ENCODE data around the gene EIF4B. TPM values are rescaled to one million over a fixed set of nuclear protein-coding genes. Genes with fewer than 3 reads are reported as not detected.

Gene EIF4B
- total and polyA plus RNA-seq, 2 of the 13 experiments (the other 11 are each of a cell fraction or from before 2014, with no cell fraction given), result 416 to 548 TPM

GRCh38 chr12:53061404-53062010 lies 55.3 kb downstream of the EIF4B start (continued):
- TF ChIP-seq ZNF513 (CRISPR knock-in tag; conservative IDR thresholded peaks at IDR 0.05) (no peak), ZNF205 (CRISPR knock-in tag; IDR thresholded peaks at IDR 0.05) (peak; percentile 55; the same call in 1 of the 2 replicates), TCF12 (IDR thresholded peaks at IDR 0.05) (no peak), TCF12 (CRISPR knock-in tag; IDR thresholded peaks at IDR 0.05) (no peak), MTA3 (CRISPR knock-in tag; IDR thresholded peaks at IDR 0.05) (no peak), TFAP4 (IDR thresholded peaks at IDR 0.05; ENCODE audit: borderline replicate concordance, low read depth) (peak; percentile 92), TFE3 (CRISPR knock-in tag; IDR thresholded peaks at IDR 0.05) (peak; percentile 79; the same call in 1 of the 2 replicates), ATF6 (CRISPR knock-in tag; conservative IDR thresholded peaks at IDR 0.05) (no peak), ZNF576 (CRISPR knock-in tag; IDR thresholded peaks at IDR 0.05) (no peak), ZNF772 (CRISPR knock-in tag; IDR thresholded peaks at IDR 0.05) (no peak), YEATS4 (CRISPR knock-in tag; IDR thresholded peaks at IDR 0.05; ENCODE audit: borderline replicate concordance) (no peak), ZSCAN29 (CRISPR knock-in tag; conservative IDR thresholded peaks at IDR 0.05) (no peak), ZNF770 (CRISPR knock-in tag; IDR thresholded peaks at IDR 0.05) (peak; percentile 65), ZNF704 (CRISPR knock-in tag; IDR thresholded peaks at IDR 0.05; ENCODE audit: borderline replicate concordance) (0 out of 2 replicates have a peak, but pooled peaks have one; percentile 33), TERF1 (CRISPR knock-in tag; IDR thresholded peaks at IDR 0.05) (no peak), SRSF4 (IDR thresholded peaks at IDR 0.05; ENCODE audit: low read depth, low read length, poor library complexity, severe bottlenecking) (no peak)
